ENCODE measurements around the gene AIF1.

The AIF1 gene

DNA sequence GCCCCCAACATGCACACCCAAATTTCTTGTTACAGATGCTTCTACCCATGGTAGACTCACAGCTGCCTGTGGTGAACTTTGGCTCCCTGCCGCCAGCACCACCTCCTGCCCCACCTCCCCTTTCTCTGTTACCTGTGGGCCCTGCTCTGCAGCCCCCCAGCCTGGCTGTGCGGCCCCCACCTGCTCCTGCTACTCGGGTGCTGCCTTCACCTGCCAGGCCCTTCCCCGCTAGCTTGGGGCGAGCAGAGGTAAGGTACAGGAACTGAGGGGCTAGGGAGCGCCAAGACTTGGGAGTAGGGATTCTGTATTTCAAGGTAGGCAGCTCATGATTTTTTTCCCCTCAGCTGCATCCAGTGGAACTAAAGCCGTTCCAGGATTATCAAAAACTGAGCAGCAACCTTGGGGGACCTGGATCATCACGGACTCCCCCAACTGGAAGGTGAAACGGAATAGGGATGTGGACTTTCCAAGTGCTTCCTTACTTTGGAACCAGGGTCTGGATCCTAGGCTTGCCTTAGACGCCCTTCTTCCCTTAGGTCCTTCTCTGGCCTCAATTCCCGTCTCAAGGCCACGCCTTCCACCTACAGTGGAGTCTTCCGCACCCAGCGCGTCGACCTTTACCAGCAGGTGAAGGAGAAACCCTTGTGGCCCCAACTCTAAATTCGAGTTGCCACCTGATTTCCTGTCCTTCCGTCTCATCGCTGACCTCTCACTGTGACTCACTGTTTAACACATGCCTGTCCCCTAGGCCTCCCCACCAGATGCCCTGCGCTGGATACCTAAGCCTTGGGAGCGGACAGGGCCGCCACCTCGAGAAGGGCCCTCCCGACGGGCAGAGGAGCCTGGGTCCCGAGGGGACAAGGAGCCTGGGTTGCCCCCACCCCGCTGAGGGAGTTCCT is 21.9 kb downstream of the AIF1 start:
- H3K9me3 ChIP-seq (ENCODE audit: control insufficient read depth, insufficient read depth, low read length) = no peaks in the 10 kb centered on the region
- no peak overlapping the region for H3K9ac ChIP-seq (ENCODE audit: low read depth, low read length)
- H3K36me3 ChIP-seq (ENCODE audit: insufficient read depth, low read length) = peaks cover 66% of the 10 kb centered on the region
- no peaks in the 10 kb centered on the region for H3K4me1 ChIP-seq (ENCODE audit: insufficient read depth, low read length)

GRCh38 chr6:31639043-31639442 is 24.0 kb downstream of the AIF1 start:
- Histone ChIP-seq H3K9me3 (ENCODE audit: control insufficient read depth, insufficient read depth, low read length) (no peaks in the 10 kb centered on the region), H3K4me1 (ENCODE audit: insufficient read depth, low read length) (no peaks in the 10 kb centered on the region), H3K36me3 (ENCODE audit: insufficient read depth, low read length) (peaks cover 56% of the 10 kb centered on the region), H3K9ac (ENCODE audit: low read depth, low read length) (no peak overlapping the region)

GRCh38 chr6:31639449-31639861 is 24.4 kb downstream of the AIF1 start:
- no peak overlapping the region for H3K9ac ChIP-seq (ENCODE audit: low read depth, low read length)
- no peaks in the 10 kb centered on the region for H3K9me3 ChIP-seq (ENCODE audit: control insufficient read depth, insufficient read depth, low read length)
- peaks cover 55% of the 10 kb centered on the region for H3K36me3 ChIP-seq (ENCODE audit: insufficient read depth, low read length)
- no peaks in the 10 kb centered on the region for H3K4me1 ChIP-seq (ENCODE audit: insufficient read depth, low read length)

GRCh38 chr6:31640612-31641011 is 25.6 kb downstream of the AIF1 start:
- H3K36me3 ChIP-seq (ENCODE audit: insufficient read depth, low read length) = peaks cover 54% of the 10 kb centered on the region
- no peaks in the 10 kb centered on the region for H3K4me1 ChIP-seq (ENCODE audit: insufficient read depth, low read length)
- H3K9me3 ChIP-seq (ENCODE audit: control insufficient read depth, insufficient read depth, low read length) = no peaks in the 10 kb centered on the region
- H3K9ac ChIP-seq (ENCODE audit: low read depth, low read length) = no peak overlapping the region

DNA sequence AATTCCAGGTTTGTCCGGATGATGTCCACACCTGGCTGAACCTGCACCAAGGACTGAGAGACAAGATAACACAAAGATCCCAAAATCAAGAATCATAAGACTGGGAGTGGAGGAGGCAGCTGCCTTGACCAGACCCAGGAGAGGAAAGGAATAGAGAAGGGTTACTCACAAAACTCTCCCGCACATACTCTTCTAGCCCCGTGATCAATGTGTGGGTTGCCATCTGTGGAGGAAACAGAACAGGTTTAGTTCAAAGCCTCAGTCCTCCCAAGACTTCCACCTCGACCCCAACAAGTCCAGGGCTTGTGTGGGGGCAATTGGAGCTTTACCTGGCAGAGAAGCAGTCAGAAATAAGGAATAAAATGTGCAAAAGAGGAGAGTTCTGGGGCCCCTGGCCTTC is 26.3 kb downstream of the AIF1 start:
- Histone ChIP-seq H3K36me3 (ENCODE audit: insufficient read depth, low read length) (peaks cover 49% of the 10 kb centered on the region), H3K9ac (ENCODE audit: low read depth, low read length) (no peak overlapping the region)

DNA sequence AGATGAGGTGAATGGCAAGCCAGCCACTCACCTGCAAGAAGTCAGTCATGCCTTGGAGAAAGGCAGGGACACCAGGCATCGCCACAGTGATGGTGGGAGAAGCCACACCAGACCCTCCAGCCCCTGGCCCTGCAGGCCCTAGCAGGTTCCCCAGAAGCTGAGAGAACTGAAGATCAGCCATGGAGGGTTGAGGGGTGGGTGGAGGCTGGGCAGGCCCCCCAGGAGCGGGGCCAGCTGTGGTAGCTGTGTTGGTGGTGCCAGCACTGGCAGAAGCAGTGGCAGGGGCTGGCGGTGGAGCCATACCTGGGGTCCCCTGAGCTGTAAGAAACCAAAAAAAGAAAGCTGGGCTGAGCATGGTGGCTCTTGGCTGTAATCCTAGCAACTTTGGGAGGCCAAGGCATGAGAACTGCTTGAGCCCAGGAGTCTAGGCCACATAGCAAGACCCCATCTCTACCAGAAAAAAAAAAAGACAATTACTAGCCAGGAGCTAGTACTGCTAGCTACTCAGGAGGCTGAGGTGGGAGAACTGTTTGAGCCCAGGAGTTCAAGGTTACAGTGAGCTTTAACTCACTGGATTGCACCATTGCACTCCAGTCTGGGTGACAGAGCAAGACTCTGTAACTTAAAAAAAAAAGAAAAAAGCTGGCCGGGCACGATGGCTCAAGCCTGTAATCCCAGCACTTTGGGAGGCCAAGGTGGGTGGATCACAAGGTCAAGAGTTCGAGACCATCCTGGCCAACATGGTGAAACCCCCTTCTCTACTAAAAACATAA is 27.9 kb downstream of the AIF1 start:
- Histone ChIP-seq H3K36me3 (ENCODE audit: insufficient read depth, low read length) (peaks cover 40% of the 10 kb centered on the region), H3K9ac (ENCODE audit: low read depth, low read length) (no peak overlapping the region), H3K9me3 (ENCODE audit: control insufficient read depth, insufficient read depth, low read length) (no peaks in the 10 kb centered on the region), H3K4me1 (ENCODE audit: insufficient read depth, low read length) (no peaks in the 10 kb centered on the region)

More for the DNA sequence above, 26.3 kb downstream of the AIF1 start:
- H3K4me1 ChIP-seq (ENCODE audit: insufficient read depth, low read length) = no peaks in the 10 kb centered on the region
- H3K9me3 ChIP-seq (ENCODE audit: control insufficient read depth, insufficient read depth, low read length) = no peaks in the 10 kb centered on the region

GRCh38 chr6:31643818-31644454 is 28.9 kb downstream of the AIF1 start:
- Histone ChIP-seq H3K4me1 (ENCODE audit: insufficient read depth, low read length) (no peaks in the 10 kb centered on the region), H3K9ac (ENCODE audit: low read depth, low read length) (no peak overlapping the region), H3K9me3 (ENCODE audit: control insufficient read depth, insufficient read depth, low read length) (no peaks in the 10 kb centered on the region), H3K36me3 (ENCODE audit: insufficient read depth, low read length) (peaks cover 45% of the 10 kb centered on the region)

DNA sequence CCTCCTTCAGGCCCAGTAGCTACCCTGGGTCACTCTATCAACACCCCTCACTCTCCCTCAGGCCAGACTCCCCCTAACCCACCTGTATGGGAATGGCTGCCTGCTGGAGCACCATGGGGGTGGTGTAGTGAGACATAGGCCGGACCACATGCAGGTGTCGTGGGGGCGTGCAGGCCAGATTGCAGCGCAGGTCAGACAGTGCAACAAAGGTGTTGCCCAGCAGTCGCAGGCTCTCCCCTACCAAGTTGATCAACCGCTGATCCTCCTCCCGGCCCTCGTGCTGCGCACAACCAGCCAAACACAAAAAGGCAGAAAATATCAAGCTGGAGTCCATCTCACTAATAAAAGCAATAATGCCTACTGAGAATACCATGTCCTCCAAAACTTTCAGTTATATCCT is 30.3 kb downstream of the AIF1 start:
- H3K36me3 ChIP-seq (ENCODE audit: insufficient read depth, low read length) = peaks cover 41% of the 10 kb centered on the region
- no peaks in the 10 kb centered on the region for H3K4me1 ChIP-seq (ENCODE audit: insufficient read depth, low read length)
- H3K9me3 ChIP-seq (ENCODE audit: control insufficient read depth, insufficient read depth, low read length) = no peaks in the 10 kb centered on the region
- H3K9ac ChIP-seq (ENCODE audit: low read depth, low read length) = no peak overlapping the region

DNA sequence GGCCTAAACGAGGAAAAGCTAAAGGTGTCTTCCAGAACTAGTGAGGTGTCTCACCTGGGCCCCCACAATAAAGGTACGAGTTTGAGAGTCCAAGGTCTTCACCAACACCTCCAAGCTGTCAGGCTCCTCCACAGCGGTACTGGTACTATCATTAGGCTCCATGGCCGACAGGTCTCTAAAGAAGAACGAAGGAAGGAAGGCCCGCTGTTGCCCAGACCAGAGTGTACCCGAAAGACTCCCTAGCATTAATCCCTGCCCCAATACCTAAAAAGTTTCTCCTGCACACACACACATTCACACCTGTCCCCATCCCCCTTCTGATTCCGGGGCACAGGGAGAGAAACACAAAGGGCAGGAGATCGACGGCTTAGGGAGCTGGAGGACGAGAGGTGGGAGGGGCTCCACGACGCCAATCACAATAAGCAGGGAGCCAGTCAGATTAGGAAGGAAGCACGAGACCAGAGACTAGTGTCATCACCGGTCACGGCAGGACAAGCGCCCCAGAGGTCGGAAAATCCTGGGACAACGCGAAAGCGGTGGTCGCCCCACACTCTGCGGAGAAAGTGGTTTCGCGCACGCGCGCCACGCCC is 36.7 kb downstream of the AIF1 start:
- H3K9ac ChIP-seq (ENCODE audit: low read depth, low read length) = peak overlapping the region; percentile 76
- H3K36me3 ChIP-seq (ENCODE audit: insufficient read depth, low read length) = peaks cover 16% of the 10 kb centered on the region; the same call in 1 of the 2 replicates
- H3K9me3 ChIP-seq (ENCODE audit: control insufficient read depth, insufficient read depth, low read length) = no peaks in the 10 kb centered on the region
- no peaks in the 10 kb centered on the region; the same call in 1 of the 2 replicates for H3K4me1 ChIP-seq (ENCODE audit: insufficient read depth, low read length)

DNA sequence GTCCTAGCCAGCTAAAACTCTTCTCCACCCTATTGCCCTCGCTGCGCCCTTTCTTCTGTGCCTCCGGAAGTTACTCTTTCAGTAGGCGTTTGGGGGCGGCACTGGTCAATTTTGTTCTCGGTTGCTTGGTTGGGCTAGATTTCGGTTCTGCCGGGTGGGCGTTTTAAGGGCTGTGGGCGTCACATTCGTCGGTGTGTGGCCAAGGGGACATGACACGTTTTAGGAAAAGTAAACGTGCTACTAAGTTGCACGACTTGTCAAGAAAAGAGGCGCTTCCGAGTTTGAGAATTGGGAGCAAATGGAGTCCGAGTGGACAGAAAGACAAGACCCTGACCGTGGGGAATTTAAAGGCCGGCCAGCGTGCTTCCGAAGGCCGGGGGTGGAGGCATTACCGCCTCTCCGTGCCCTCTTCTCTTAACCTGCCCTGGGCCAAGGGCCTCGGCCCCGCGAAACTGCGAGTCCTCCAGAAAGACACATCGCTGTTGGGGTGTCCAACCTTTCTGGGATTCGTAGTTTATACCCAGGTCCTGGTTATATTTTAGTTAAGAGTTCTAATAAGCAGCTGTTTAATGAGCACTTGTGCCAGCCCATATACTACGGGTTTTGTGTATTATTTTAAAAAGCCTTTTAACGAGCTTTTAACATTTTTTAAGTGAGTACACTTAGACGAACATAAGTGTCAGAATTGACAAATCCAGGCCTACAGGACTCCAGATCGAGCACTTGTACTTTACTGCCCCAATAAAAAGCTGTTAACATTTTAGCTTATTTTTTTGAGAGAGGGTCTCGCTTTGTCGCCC is 38.1 kb downstream of the AIF1 start:
- Histone ChIP-seq H3K36me3 (ENCODE audit: insufficient read depth, low read length) (peaks cover 16% of the 10 kb centered on the region; the same call in 1 of the 2 replicates), H3K9me3 (ENCODE audit: control insufficient read depth, insufficient read depth, low read length) (no peaks in the 10 kb centered on the region), H3K9ac (ENCODE audit: low read depth, low read length) (peak overlapping the region; percentile 76), H3K4me1 (ENCODE audit: insufficient read depth, low read length) (no peaks in the 10 kb centered on the region; the same call in 1 of the 2 replicates)

GRCh38 chr6:31654574-31655348 is 39.7 kb downstream of the AIF1 start:
- no peaks in the 10 kb centered on the region; the same call in 1 of the 2 replicates for H3K4me1 ChIP-seq (ENCODE audit: insufficient read depth, low read length)
- H3K9ac ChIP-seq (ENCODE audit: low read depth, low read length) = no peak overlapping the region
- H3K9me3 ChIP-seq (ENCODE audit: control insufficient read depth, insufficient read depth, low read length) = no peaks in the 10 kb centered on the region
- H3K36me3 ChIP-seq (ENCODE audit: insufficient read depth, low read length) = peaks cover under 1% of the 10 kb centered on the region; the same call in 1 of the 2 replicates

DNA sequence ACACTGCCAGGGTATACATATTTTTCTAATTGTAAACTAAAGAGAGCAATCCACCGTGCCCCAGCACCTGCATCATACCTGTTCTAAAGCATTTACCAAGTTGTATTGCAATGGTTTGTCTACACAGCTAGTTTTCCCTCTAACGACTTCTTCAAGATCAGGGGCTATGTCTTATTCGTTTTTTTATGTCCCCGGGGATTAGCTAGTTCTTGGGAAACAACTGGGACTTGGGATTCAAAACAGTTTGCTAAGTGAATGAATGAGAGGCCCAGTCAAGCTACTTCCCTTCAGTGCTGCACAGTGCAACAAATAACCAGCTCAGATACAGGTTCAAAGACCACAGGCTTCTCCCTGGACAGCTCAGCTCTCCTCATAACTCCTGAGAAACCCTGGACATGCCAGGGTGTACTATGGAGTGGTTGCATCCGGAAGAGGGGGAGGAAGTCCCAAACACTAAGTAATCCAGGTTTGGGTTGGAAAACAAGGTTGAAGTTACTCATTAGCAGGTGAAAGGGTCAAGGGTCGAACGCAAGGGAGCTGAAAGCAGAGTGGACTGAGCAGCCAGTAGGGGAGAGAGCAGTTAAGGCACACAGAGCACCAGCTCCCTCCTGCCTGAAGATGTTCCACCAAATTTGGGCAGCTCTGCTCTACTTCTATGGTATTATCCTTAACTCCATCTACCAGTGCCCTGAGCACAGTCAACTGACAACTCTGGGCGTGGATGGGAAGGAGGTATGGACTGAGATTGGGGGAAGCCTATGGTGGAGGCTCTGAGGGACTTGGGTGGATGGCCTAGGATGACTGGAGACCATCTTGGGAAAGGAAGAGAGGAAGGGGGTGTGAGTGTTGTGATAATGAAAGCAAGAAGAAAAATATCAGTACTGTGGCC is 40.6 kb downstream of the AIF1 start, which contains the start of gene APOM:
Gene APOM, plus strand, starts transcription at position 546 of the 889 bp plus-strand sequence. Its CDS starts 73 bp downstream, at position 619.
- no peaks in the 10 kb centered on the region; the same call in 1 of the 2 replicates for H3K4me1 ChIP-seq (ENCODE audit: insufficient read depth, low read length)
- H3K9me3 ChIP-seq (ENCODE audit: control insufficient read depth, insufficient read depth, low read length) = no peaks in the 10 kb centered on the region
- no peaks in the 10 kb centered on the region for H3K36me3 ChIP-seq (ENCODE audit: insufficient read depth, low read length)
- no peak within 1 kb of the TSS for H3K9ac ChIP-seq (ENCODE audit: low read depth, low read length)

Measured in ES-I3 (cell line).